HCT116 (cell line): ENCODE data around the gene KCND3. TPM values are rescaled to one million over a fixed set of nuclear protein-coding genes. Genes with fewer than 3 reads are reported as not detected.

Source experiments
- ATAC-seq: fragments of 200-7000 bp; cut with Tn5 transposase; 2 replicates; pipeline ENCODE4 v1.9.1; 2020; ENCODE audit warnings: mild to moderate bottlenecking, moderate library complexity
- BruUV-seq: library from RNA; stranded (reverse); fragments of 400-500 nt; replicated peaks from 2 replicates; lab custom pipeline; 2021; lab: Mats Ljungman, UMichigan
- CTCF ChIA-PET: fragments of 300-600 bp; sonication (Branson Sonifier 250); formaldehyde crosslinking; loops from one replicate; lab custom pipeline; 2021; ENCODE audit warnings: antibody characterized with exemption; lab: Charles Lee
- POLR2A ChIA-PET: fragments of 300-600, 350-600 bp; sonication (Branson Sonifier 250); formaldehyde crosslinking; loops from one replicate; lab custom pipeline; 2021; ENCODE audit warnings: antibody characterized with exemption; lab: Charles Lee
- RAD21 ChIA-PET, 2 experiments: fragments of 300-600 bp; sonication (Branson Sonifier 250); formaldehyde crosslinking; loops; one replicate each; lab custom pipeline; 2023; ENCODE audit warnings: low total read pairs in 2 of 2; ENCODE audit not compliant: uncharacterized antibody in 2 of 2, unreplicated experiment in 2 of 2, low non-redundant PET in 1 of 2; lab: Charles Lee
- DNase-seq: peaks from one replicate; pipeline ENCODE4 v3.0.0-alpha.2; 2010; ENCODE audit warnings: low read depth, low spot score
- H2AFZ ChIP-seq: fragments of 200-600 bp; shearing (Covaris generic), sonication (generic); 2 replicates; pipeline ENCODE4 v1.6.1; 2017; ENCODE audit warnings: low read depth, mixed run types, mixed read lengths, antibody characterized with exemption, low read length; ENCODE audit not compliant: poor library complexity, severe bottlenecking
- H3K27ac ChIP-seq: 2 replicates; pipeline ENCODE4 v1.5.1; 2012; ENCODE audit warnings: low read depth, low read length
- H3K27me3 ChIP-seq: fragments of 200-600 bp; sonication (generic); 2 replicates; pipeline ENCODE4 v1.6.1; 2016; ENCODE audit warnings: mixed run types, low read length, mixed read lengths; ENCODE audit not compliant: insufficient read depth
- H3K36me3 ChIP-seq, 2 experiments: fragments of 200-500 bp in 1 of 2; fragments of 200-600 bp in 1 of 2; sonication (Bioruptor generic) in 1 of 2; sonication (generic) in 1 of 2; 2 replicates each; pipeline versions ENCODE4 v1.5.1 to v1.6.1; 2014 to 2016; ENCODE audit warnings: low read length in 2 of 2, inconsistent platforms in 1 of 2, mixed read lengths in 1 of 2, mixed run types in 1 of 2; ENCODE audit not compliant: insufficient read depth in 2 of 2, control insufficient read depth in 1 of 2
- H3K4me1 ChIP-seq, 2 experiments: fragments of 200-600 bp in 1 of 2; sonication (generic) in 1 of 2; 2 replicates each; pipeline versions ENCODE4 v1.5.1 to v1.6.1; 2012 to 2017; ENCODE audit warnings: low read length in 2 of 2, inconsistent platforms in 1 of 2, mild to moderate bottlenecking in 1 of 2, mixed read lengths in 1 of 2, mixed run types in 1 of 2, moderate library complexity in 1 of 2; ENCODE audit not compliant: insufficient read depth in 2 of 2, control insufficient read depth in 1 of 2
- H3K4me2 ChIP-seq: fragments of 200-600 bp; sonication (generic); 2 replicates; pipeline ENCODE4 v1.6.1; 2017; ENCODE audit warnings: mixed run types, low read length, mixed read lengths
- H3K4me3 ChIP-seq, 2 experiments: fragments of 200-600 bp in 1 of 2; sonication (generic) in 1 of 2; replicated peaks in 1 of 2; 2 replicates each; pipeline ENCODE4 v1.5.1; 2011 to 2016; ENCODE audit warnings: low read length in 2 of 2, control low read depth in 1 of 2, low read depth in 1 of 2, mild to moderate bottlenecking in 1 of 2, mixed read lengths in 1 of 2, mixed run types in 1 of 2
- H3K79me2 ChIP-seq: fragments of 200-600 bp; sonication (generic); 2 replicates; pipeline ENCODE4 v1.6.1; 2017; ENCODE audit warnings: mild to moderate bottlenecking, mixed run types, low read length, moderate library complexity, mixed read lengths; ENCODE audit not compliant: insufficient read depth
- H3K9ac ChIP-seq: fragments of 200-600 bp; sonication (generic); 2 replicates; pipeline ENCODE4 v1.6.1; 2016; ENCODE audit warnings: low read length, mixed read lengths
- H3K9me2 ChIP-seq: fragments of 200-600 bp; sonication (generic), shearing (Covaris generic); 2 replicates; pipeline ENCODE4 v1.6.1; 2017; ENCODE audit warnings: mixed run types, mild to moderate bottlenecking, moderate library complexity; ENCODE audit not compliant: insufficient read depth
- H3K9me3 ChIP-seq, 2 experiments: fragments of 200-500 bp in 1 of 2; fragments of 200-600 bp in 1 of 2; sonication (Bioruptor generic) in 1 of 2; sonication (generic) in 1 of 2; 2 replicates each; pipeline ENCODE4 v1.6.1; 2014 to 2017; ENCODE audit warnings: low read length in 2 of 2, mixed read lengths in 2 of 2, inconsistent platforms in 1 of 2, low read depth in 1 of 2, mild to moderate bottlenecking in 1 of 2, mixed run types in 1 of 2, moderate library complexity in 1 of 2; ENCODE audit not compliant: control insufficient read depth in 1 of 2, insufficient read depth in 1 of 2
- H4K20me1 ChIP-seq: fragments of 200-600 bp; sonication (generic), shearing (Covaris generic); 2 replicates; pipeline ENCODE4 v1.6.1; 2017; ENCODE audit warnings: mixed run types, mild to moderate bottlenecking, moderate library complexity; ENCODE audit not compliant: insufficient read depth
- CEBPB ChIP-seq: IDR thresholded peaks from 2 replicates; pipeline ENCODE4 v1.6.1; 2012; ENCODE audit warnings: low read depth
- EGR1 ChIP-seq: IDR thresholded peaks from 2 replicates; pipeline ENCODE4 v1.6.1; 2012; ENCODE audit warnings: low read depth
- EZH2 ChIP-seq: fragments of 200-600 bp; sonication (generic); IDR thresholded peaks from 2 replicates; pipeline ENCODE4 v1.6.1; 2017; ENCODE audit warnings: antibody characterized with exemption, mixed run types
- FOSL1 ChIP-seq: IDR thresholded peaks from 2 replicates; pipeline ENCODE4 v1.6.1; 2012; ENCODE audit warnings: low read depth
- JUND ChIP-seq: IDR thresholded peaks from 2 replicates; pipeline ENCODE4 v1.6.1; 2012
- POLR2A ChIP-seq: IDR thresholded peaks from 2 replicates; pipeline ENCODE4 v1.7.0; 2011; ENCODE audit warnings: borderline replicate concordance; ENCODE audit not compliant: insufficient read depth, insufficient read length; ENCODE audit errors: extremely low read depth
- POLR2AphosphoS5 ChIP-seq: IDR thresholded peaks from 2 replicates; pipeline ENCODE4 v1.6.1; 2011; ENCODE audit warnings: mild to moderate bottlenecking, low read depth, low read length, moderate library complexity
- RAD21 ChIP-seq: IDR thresholded peaks from 2 replicates; pipeline ENCODE4 v1.6.1; 2012; ENCODE audit warnings: low read depth, mild to moderate bottlenecking
- SIN3A ChIP-seq: IDR thresholded peaks from 2 replicates; pipeline ENCODE4 v1.6.1; 2012; ENCODE audit warnings: low read depth
- SP1 ChIP-seq: IDR thresholded peaks from 2 replicates; pipeline ENCODE4 v1.6.1; 2012; ENCODE audit warnings: low read depth
- SRF ChIP-seq: IDR thresholded peaks from 2 replicates; pipeline ENCODE4 v1.6.1; 2012; ENCODE audit warnings: low read depth
- TCF7L2 ChIP-seq: IDR thresholded peaks from 2 replicates; pipeline ENCODE4 v1.7.0; 2011; ENCODE audit warnings: borderline replicate concordance, inconsistent platforms; ENCODE audit not compliant: insufficient read depth, insufficient read length; ENCODE audit errors: extremely low read depth
- YY1 ChIP-seq: IDR thresholded peaks from 2 replicates; pipeline ENCODE4 v1.6.1; 2011; ENCODE audit warnings: low read length, low read depth, moderate library complexity, mild to moderate bottlenecking; ENCODE audit not compliant: insufficient replicate concordance; ENCODE audit errors: extremely low read depth
- ZFX ChIP-seq: fragments of 450-650 bp; IDR thresholded peaks from 2 replicates; pipeline ENCODE4 v1.6.1; 2017
- ZNF274 ChIP-seq: fragments of 200-500 bp; sonication (Bioruptor generic); IDR thresholded peaks from 2 replicates; pipeline ENCODE4 v1.6.1; 2014; ENCODE audit warnings: mild to moderate bottlenecking, low read depth, low read length, inconsistent platforms
- intact Hi-C: fragments of 100-400 bp; cut with micrococcal nuclease; formaldehyde crosslinking; loops from 2 replicates; pipeline ENCODE4 v1.10.0; 2022
- total RNA-seq: library from RNA; stranded (reverse); gene quantifications from one replicate; pipeline ENCODE4 v1.2.1, GENCODE V29; 2021; ENCODE audit not compliant: unreplicated experiment
- TF ChIP-seq, protein P1 (sequence below), 3 experiments: fragments of 200-600 bp in 1 of 3; sonication (generic) in 1 of 3; IDR thresholded peaks in 2 of 3; conservative IDR thresholded peaks in 1 of 3; 2 replicates each; pipeline ENCODE4 v1.5.1; 2012 to 2017; ENCODE audit warnings: low read depth in 2 of 3, low read length in 2 of 3, antibody characterized with exemption in 1 of 3, borderline replicate concordance in 1 of 3, control low read depth in 1 of 3, mild to moderate bottlenecking in 1 of 3, mixed read lengths in 1 of 3, mixed run types in 1 of 3, moderate library complexity in 1 of 3; ENCODE audit not compliant: insufficient read depth in 1 of 3
- TF ChIP-seq, protein P2 (sequence below): IDR thresholded peaks from 2 replicates; pipeline ENCODE4 v1.6.1; 2012; ENCODE audit warnings: low read depth
- TF ChIP-seq, protein P3 (sequence below): IDR thresholded peaks from 2 replicates; pipeline ENCODE4 v1.6.1; 2012

Gene KCND3
- total RNA-seq, 1 experiment from 2014 or later: 0.44 TPM

DNA sequence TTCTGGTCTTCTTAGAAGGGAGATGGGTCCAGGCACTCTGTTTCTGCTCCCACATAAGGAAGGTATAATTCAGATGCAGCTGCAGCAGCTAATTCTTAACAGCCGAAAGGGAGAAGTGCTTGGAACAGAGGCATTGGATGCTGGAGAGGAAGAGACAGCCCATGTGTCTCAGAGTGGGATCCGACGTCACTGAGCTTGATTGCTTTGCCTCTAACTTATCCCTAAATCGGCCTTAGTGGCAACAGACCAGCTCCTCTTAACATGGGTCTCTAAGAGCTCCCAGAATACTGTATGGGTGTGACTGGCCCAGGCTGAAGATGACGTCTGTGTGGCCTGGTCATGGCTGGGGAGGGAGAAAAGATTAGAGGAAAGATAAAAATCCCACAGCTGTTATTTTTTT lies 40.7 kb upstream of the KCND3 start:
- RAD21 ChIA-PET: no interaction called here
- CTCF ChIA-PET: no interaction called here
- Histone ChIP-seq H2AFZ (no peak overlapping the region), H3K36me3 (no peaks in the 10 kb centered on the region), H3K9ac (no peak overlapping the region), H4K20me1 (no peaks in the 10 kb centered on the region), H3K79me2 (no peaks in the 10 kb centered on the region), H3K4me2 (no peak overlapping the region), H3K27me3 (peaks cover 70% of the 10 kb centered on the region), H3K27ac (no peak overlapping the region), H3K4me1 (no peaks in the 10 kb centered on the region), H3K9me3 (no peaks in the 10 kb centered on the region), H3K4me3 (no peak overlapping the region), H3K9me2 (no peaks in the 10 kb centered on the region)
- POLR2A ChIA-PET: no interaction called here
- no peak for TF ChIP-seq FOSL1
- no peak for TF ChIP-seq SRF
- TF ChIP-seq, protein P1, sequence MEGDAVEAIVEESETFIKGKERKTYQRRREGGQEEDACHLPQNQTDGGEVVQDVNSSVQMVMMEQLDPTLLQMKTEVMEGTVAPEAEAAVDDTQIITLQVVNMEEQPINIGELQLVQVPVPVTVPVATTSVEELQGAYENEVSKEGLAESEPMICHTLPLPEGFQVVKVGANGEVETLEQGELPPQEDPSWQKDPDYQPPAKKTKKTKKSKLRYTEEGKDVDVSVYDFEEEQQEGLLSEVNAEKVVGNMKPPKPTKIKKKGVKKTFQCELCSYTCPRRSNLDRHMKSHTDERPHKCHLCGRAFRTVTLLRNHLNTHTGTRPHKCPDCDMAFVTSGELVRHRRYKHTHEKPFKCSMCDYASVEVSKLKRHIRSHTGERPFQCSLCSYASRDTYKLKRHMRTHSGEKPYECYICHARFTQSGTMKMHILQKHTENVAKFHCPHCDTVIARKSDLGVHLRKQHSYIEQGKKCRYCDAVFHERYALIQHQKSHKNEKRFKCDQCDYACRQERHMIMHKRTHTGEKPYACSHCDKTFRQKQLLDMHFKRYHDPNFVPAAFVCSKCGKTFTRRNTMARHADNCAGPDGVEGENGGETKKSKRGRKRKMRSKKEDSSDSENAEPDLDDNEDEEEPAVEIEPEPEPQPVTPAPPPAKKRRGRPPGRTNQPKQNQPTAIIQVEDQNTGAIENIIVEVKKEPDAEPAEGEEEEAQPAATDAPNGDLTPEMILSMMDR (IDR thresholded peaks at IDR 0.05 in 2 of 3, conservative IDR thresholded peaks at IDR 0.05 in 1 of 3; ENCODE audit: borderline replicate concordance in 1 of 3, insufficient read depth in 1 of 3, low read depth in 2 of 3, low read length in 2 of 3): no peak
- TF ChIP-seq, protein P2, sequence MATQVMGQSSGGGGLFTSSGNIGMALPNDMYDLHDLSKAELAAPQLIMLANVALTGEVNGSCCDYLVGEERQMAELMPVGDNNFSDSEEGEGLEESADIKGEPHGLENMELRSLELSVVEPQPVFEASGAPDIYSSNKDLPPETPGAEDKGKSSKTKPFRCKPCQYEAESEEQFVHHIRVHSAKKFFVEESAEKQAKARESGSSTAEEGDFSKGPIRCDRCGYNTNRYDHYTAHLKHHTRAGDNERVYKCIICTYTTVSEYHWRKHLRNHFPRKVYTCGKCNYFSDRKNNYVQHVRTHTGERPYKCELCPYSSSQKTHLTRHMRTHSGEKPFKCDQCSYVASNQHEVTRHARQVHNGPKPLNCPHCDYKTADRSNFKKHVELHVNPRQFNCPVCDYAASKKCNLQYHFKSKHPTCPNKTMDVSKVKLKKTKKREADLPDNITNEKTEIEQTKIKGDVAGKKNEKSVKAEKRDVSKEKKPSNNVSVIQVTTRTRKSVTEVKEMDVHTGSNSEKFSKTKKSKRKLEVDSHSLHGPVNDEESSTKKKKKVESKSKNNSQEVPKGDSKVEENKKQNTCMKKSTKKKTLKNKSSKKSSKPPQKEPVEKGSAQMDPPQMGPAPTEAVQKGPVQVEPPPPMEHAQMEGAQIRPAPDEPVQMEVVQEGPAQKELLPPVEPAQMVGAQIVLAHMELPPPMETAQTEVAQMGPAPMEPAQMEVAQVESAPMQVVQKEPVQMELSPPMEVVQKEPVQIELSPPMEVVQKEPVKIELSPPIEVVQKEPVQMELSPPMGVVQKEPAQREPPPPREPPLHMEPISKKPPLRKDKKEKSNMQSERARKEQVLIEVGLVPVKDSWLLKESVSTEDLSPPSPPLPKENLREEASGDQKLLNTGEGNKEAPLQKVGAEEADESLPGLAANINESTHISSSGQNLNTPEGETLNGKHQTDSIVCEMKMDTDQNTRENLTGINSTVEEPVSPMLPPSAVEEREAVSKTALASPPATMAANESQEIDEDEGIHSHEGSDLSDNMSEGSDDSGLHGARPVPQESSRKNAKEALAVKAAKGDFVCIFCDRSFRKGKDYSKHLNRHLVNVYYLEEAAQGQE: no peak
- TF ChIP-seq RAD21: no peak
- no peak for TF ChIP-seq EGR1
- no peak for TF ChIP-seq ZNF274
- no peak for TF ChIP-seq CEBPB
- no peak for TF ChIP-seq SP1
- TF ChIP-seq ZFX: no peak
- TF ChIP-seq POLR2AphosphoS5: no peak
- TF ChIP-seq YY1: no peak
- TF ChIP-seq JUND: no peak
- TF ChIP-seq EZH2: no peak
- TF ChIP-seq, protein P3, sequence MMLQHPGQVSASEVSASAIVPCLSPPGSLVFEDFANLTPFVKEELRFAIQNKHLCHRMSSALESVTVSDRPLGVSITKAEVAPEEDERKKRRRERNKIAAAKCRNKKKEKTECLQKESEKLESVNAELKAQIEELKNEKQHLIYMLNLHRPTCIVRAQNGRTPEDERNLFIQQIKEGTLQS: no peak
- TF ChIP-seq SIN3A: no peak
- no peak for TF ChIP-seq POLR2A
- no peak for TF ChIP-seq TCF7L2
- ATAC-seq: no peak
- intact Hi-C loops: no loop called here
- no TSS peak for BruUV-seq
- DNase-seq: no peak
